ENCODE measurements around the gene MAP4K1.

GRCh38 chr19:38632476-38633213, 14.9 kb upstream of the MAP4K1 start:
- TF ChIP-seq, protein P1, sequence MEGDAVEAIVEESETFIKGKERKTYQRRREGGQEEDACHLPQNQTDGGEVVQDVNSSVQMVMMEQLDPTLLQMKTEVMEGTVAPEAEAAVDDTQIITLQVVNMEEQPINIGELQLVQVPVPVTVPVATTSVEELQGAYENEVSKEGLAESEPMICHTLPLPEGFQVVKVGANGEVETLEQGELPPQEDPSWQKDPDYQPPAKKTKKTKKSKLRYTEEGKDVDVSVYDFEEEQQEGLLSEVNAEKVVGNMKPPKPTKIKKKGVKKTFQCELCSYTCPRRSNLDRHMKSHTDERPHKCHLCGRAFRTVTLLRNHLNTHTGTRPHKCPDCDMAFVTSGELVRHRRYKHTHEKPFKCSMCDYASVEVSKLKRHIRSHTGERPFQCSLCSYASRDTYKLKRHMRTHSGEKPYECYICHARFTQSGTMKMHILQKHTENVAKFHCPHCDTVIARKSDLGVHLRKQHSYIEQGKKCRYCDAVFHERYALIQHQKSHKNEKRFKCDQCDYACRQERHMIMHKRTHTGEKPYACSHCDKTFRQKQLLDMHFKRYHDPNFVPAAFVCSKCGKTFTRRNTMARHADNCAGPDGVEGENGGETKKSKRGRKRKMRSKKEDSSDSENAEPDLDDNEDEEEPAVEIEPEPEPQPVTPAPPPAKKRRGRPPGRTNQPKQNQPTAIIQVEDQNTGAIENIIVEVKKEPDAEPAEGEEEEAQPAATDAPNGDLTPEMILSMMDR (IDR thresholded peaks at IDR 0.05), result no peak
- no peak for TF ChIP-seq POLR2AphosphoS5 (IDR thresholded peaks at IDR 0.05)
- TF ChIP-seq POLR2A (IDR thresholded peaks at IDR 0.05), result no peak
- TF ChIP-seq EP300 (IDR thresholded peaks at IDR 0.05), result no peak

Measured in suprapubic skin (tissue), 4 donors.